HepG2 (cell line): ENCODE data around the gene OLFM3. TPM values are rescaled to one million over a fixed set of nuclear protein-coding genes. Genes with fewer than 3 reads are reported as not detected.

ENCODE experiments used
- ATAC-seq: fragments of 200-7000 bp; cut with Tn5 transposase; 3 replicates; pipeline ENCODE4 v1.9.1; 2020; ENCODE audit warnings: mild to moderate bottlenecking, moderate library complexity
- BruUV-seq: library from RNA; stranded (reverse); fragments of 400-500 nt; replicated peaks from 2 replicates; lab custom pipeline; 2021; lab: Mats Ljungman, UMichigan
- CTCF ChIA-PET: fragments of 300-600 bp; formaldehyde crosslinking; extraction: SDS; loops from one replicate; lab custom pipeline; 2021; ENCODE audit warnings: low total read pairs, inconsistent platforms, low intra/inter-chr PET ratio; lab: Yijun Ruan, JAX
- POLR2A ChIA-PET: fragments of 350-600 bp; sonication (Branson Sonifier 250); formaldehyde crosslinking; loops from one replicate; lab custom pipeline; 2020; ENCODE audit warnings: antibody characterized with exemption, inconsistent platforms; lab: Yijun Ruan, JAX
- DNase-seq: peaks from one replicate; pipeline ENCODE4 v3.0.0-alpha.2; 2015; ENCODE audit warnings: low spot score
- FAIRE-seq: peaks from 3 replicates; lab custom pipeline; 2011; peaks lifted over from hg19 to GRCh38; lab: Jason Lieb, UNC
- H2AFZ ChIP-seq: one replicate; pipeline ENCODE4 v1.6.1; 2011; ENCODE audit warnings: low read length, inconsistent platforms
- H3K27ac ChIP-seq: fragments of 300-600 bp; 3 replicates; pipeline ENCODE4 v1.8.0; 2011; ENCODE audit warnings: mixed run types, mild to moderate bottlenecking, mixed read lengths, low read length, inconsistent platforms; ENCODE audit not compliant: insufficient read depth; ENCODE audit errors: extremely low read length
- H3K27me3 ChIP-seq, 2 experiments: fragments of 200-600 bp in 1 of 2; 2 replicates in 1 of 2; 3 replicates in 1 of 2; pipeline versions ENCODE4 v1.6.0 to v1.8.0; 2011; ENCODE audit warnings: low read length in 2 of 2, mild to moderate bottlenecking in 2 of 2, moderate library complexity in 2 of 2, inconsistent platforms in 1 of 2; ENCODE audit not compliant: insufficient read depth in 2 of 2, control insufficient read depth in 1 of 2
- H3K36me3 ChIP-seq, 2 experiments: fragments of 200-600 bp in 1 of 2; replicated peaks in 1 of 2; 2 replicates in 1 of 2; 3 replicates in 1 of 2; pipeline versions ENCODE4 v1.5.1 to v1.8.0; 2011; ENCODE audit warnings: low read length in 2 of 2, inconsistent platforms in 1 of 2; ENCODE audit not compliant: insufficient read depth in 2 of 2, control insufficient read depth in 1 of 2
- H3K4me1 ChIP-seq: 2 replicates; pipeline ENCODE4 v1.5.1; 2012; ENCODE audit warnings: low read length, inconsistent platforms; ENCODE audit not compliant: insufficient read depth
- H3K4me2 ChIP-seq: 2 replicates; pipeline ENCODE4 v1.6.0; 2011; ENCODE audit warnings: low read depth, low read length, inconsistent platforms
- H3K4me3 ChIP-seq, 3 experiments: fragments of 200-600 bp in 1 of 3; sonication (generic), shearing (Covaris generic) in 1 of 3; replicated peaks in 1 of 3; 2 replicates each; pipeline ENCODE4 v1.5.1; 2011 to 2016; ENCODE audit warnings: low read length in 3 of 3, inconsistent platforms in 2 of 3, low read depth in 2 of 3, mild to moderate bottlenecking in 2 of 3, control low read depth in 1 of 3, mixed read lengths in 1 of 3; ENCODE audit not compliant: insufficient read depth in 1 of 3
- H3K79me2 ChIP-seq: one replicate; pipeline ENCODE4 v1.6.1; 2011; ENCODE audit warnings: low read length, inconsistent platforms; ENCODE audit not compliant: insufficient read depth
- H3K9ac ChIP-seq: 2 replicates; pipeline ENCODE4 v1.6.0; 2011; ENCODE audit warnings: mild to moderate bottlenecking, low read depth, low read length, inconsistent platforms; ENCODE audit not compliant: insufficient read depth
- H3K9me3 ChIP-seq: 2 replicates; pipeline ENCODE4 v1.5.1; 2012; ENCODE audit warnings: mild to moderate bottlenecking, low read length
- H4K20me1 ChIP-seq: 2 replicates; pipeline ENCODE4 v1.6.0; 2011; ENCODE audit warnings: inconsistent platforms, mild to moderate bottlenecking, low read length, moderate library complexity; ENCODE audit not compliant: insufficient read depth
- HMGA1 ChIP-seq: sonication (generic); formaldehyde crosslinking; conservative IDR thresholded peaks from 2 replicates; pipeline ENCODE4 v1.4.0; 2020; ENCODE audit warnings: missing genetic modification reagents
- HNF4G ChIP-seq, 2 experiments: sonication (generic) in 1 of 2; formaldehyde crosslinking in 1 of 2; IDR thresholded peaks; 2 replicates each; pipeline versions ENCODE4 v1.4.0 to v1.6.1; 2011 to 2020; ENCODE audit warnings: borderline replicate concordance in 2 of 2, low read depth in 2 of 2, mild to moderate bottlenecking in 2 of 2, low read length in 1 of 2, missing genetic modification reagents in 1 of 2, moderate library complexity in 1 of 2
- JUND ChIP-seq: sonication (generic); formaldehyde crosslinking; IDR thresholded peaks from 2 replicates; pipeline ENCODE4 v1.8.0; 2022; ENCODE audit warnings: mild to moderate bottlenecking, missing genetic modification reagents
- TAF15 ChIP-seq: fragments of 200-400 bp; formaldehyde crosslinking; IDR thresholded peaks from one replicate; pipeline ENCODE4 v1.6.1; 2018; ENCODE audit warnings: mild to moderate bottlenecking, low read depth, low read length; ENCODE audit not compliant: poor library complexity, severe bottlenecking
- ZNF329 ChIP-seq: sonication (generic); formaldehyde crosslinking; IDR thresholded peaks from 2 replicates; pipeline ENCODE4 v1.9.0; 2021; ENCODE audit warnings: low read depth, mild to moderate bottlenecking, missing genetic modification reagents
- WGBS: methylation state at CpG from one replicate; pipeline ENCODE4 v1.1.6; 2017; ENCODE audit warnings: low lambda C conversion rate; 5-methylcytosine and 5-hydroxymethylcytosine counted together
- in situ Hi-C: cut with HindIII; loops from 2 replicates; pipeline ENCODE4 v1.10.0; 2017; ENCODE audit warnings: low pct_unique_long_range_greater_than_20kb; ENCODE audit not compliant: extremely low pct_ligation_motif_present
- intact Hi-C: fragments of 100-400 bp; cut with micrococcal nuclease; formaldehyde crosslinking; loops from one replicate; pipeline ENCODE4 v1.10.0; 2022; ENCODE audit not compliant: unreplicated experiment
- polyA plus RNA-seq, 8 experiments: library from polyadenylated mRNA; depleted of rRNA in 3 of 8; stranded (reverse) in 7 of 8; unstranded in 1 of 8; fragments of >200 nt; fragmentation: Illumina TruSeq in 4 of 8; extraction: Trizol in 4 of 8; gene quantifications; 2 replicates each; pipeline versions ENCODE4 v1.2.1 to v1.2.3, GENCODE V29; 2011 to 2016; ENCODE audit warnings: low read depth in 4 of 8, missing spikeins in 1 of 8, mixed read lengths in 1 of 8; ENCODE audit not compliant: insufficient read depth in 1 of 8
- total RNA-seq, 5 experiments: library from RNA; depleted of rRNA; stranded (reverse); fragments of >200 nt; fragmentation: Illumina TruSeq; extraction: Trizol; gene quantifications; 2 replicates each; pipeline ENCODE4 v1.2.3, GENCODE V29; 2016; ENCODE audit warnings: low read depth in 1 of 5
- TF ChIP-seq, protein P1 (sequence below): IDR thresholded peaks from 2 replicates; pipeline ENCODE4 v1.6.1; 2016; ENCODE audit warnings: low read depth, borderline replicate concordance
- TF ChIP-seq, protein P2 (sequence below): sonication (generic); formaldehyde crosslinking; IDR thresholded peaks from 2 replicates; pipeline ENCODE4 v1.4.0; 2020; ENCODE audit warnings: mild to moderate bottlenecking, missing genetic modification reagents, borderline replicate concordance
- TF ChIP-seq, protein P3 (sequence below): sonication (generic); formaldehyde crosslinking; IDR thresholded peaks from 2 replicates; pipeline ENCODE4 v1.5.1; 2020; ENCODE audit warnings: mild to moderate bottlenecking, missing genetic modification reagents, moderate library complexity
- TF ChIP-seq, protein P4 (sequence below): sonication (generic); formaldehyde crosslinking; IDR thresholded peaks from 2 replicates; pipeline ENCODE4 v1.4.0; 2020; ENCODE audit warnings: mild to moderate bottlenecking, missing genetic modification reagents, borderline replicate concordance

Gene OLFM3
- total and polyA plus RNA-seq, 2 of the 13 experiments (the other 11 are each of a cell fraction or from before 2014, with no cell fraction given), result not detected

DNA sequence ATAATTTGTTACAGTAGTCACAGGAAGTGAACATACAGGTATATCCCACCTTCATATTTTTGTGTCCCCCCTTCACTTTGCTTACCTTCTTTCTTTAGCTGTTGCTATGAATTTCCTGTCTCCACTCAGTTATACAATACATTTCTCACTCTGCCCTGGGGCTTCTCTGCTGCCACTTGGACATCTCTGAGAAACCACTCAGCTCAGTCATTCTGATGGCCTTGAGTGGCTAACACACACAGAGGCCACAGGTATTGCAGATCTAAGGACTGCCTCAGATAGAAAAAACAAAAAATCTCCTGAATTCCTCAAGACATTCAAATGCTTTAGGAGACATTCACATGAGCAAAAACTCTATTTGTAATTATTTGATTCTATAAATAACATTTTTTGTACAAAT is 87.7 kb downstream of the OLFM3 start:
- no peaks in the 10 kb centered on the region for H3K9me3 ChIP-seq
- no peaks in the 10 kb centered on the region for H3K79me2 ChIP-seq
- no peaks in the 10 kb centered on the region for H4K20me1 ChIP-seq
- intact Hi-C loops, result no loop called here
- H2AFZ ChIP-seq, result no peak overlapping the region
- H3K27me3 ChIP-seq, result no peaks in the 10 kb centered on the region
- POLR2A ChIA-PET, result no interaction called here
- H3K4me1 ChIP-seq, result no peaks in the 10 kb centered on the region
- DNase-seq (no peak), FAIRE-seq (no peak), ATAC-seq (no peak)
- BruUV-seq, result no TSS peak
- no peak for TF ChIP-seq JUND (CRISPR knock-in tag)
- no peak overlapping the region for H3K4me3 ChIP-seq
- no peak overlapping the region for H3K9ac ChIP-seq
- H3K4me2 ChIP-seq, result no peak overlapping the region
- in situ Hi-C loops, result no loop called here
- CTCF ChIA-PET, result no interaction called here
- H3K36me3 ChIP-seq, result no peaks in the 10 kb centered on the region
- no peak overlapping the region for H3K27ac ChIP-seq

DNA sequence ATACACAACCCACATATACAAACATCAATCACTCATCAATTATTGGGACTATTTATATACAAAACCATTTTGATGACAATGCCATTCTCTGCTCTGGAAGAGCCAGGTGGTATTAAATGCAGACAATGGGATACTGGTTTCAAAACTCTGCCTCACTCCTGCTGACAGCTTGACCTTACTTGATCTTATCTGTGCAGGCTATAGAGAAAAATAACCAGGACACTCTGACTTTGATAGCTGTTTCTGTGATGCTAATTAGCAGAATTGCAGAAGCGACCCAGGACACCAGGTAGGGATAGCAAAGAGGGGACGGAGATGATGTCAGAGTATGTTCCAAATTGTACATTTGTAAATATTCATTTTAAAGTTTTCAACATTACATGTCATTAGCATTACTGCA is 89.5 kb downstream of the OLFM3 start:
- Histone ChIP-seq H3K36me3 (no peaks in the 10 kb centered on the region), H3K4me1 (no peaks in the 10 kb centered on the region), H3K9me3 (no peaks in the 10 kb centered on the region), H3K9ac (no peak overlapping the region), H2AFZ (no peak overlapping the region), H3K27me3 (no peaks in the 10 kb centered on the region), H3K27ac (no peak overlapping the region), H3K79me2 (no peaks in the 10 kb centered on the region), H3K4me3 (no peak overlapping the region), H3K4me2 (no peak overlapping the region), H4K20me1 (no peaks in the 10 kb centered on the region)
- 0% methylated on average over 2 of the region's 2 CpGs for WGBS
- ATAC-seq (no peak), DNase-seq (no peak), FAIRE-seq (no peak)
- in situ Hi-C loops, result no loop called here
- intact Hi-C loops, result no loop called here
- ChIA-PET CTCF (no interaction called here), POLR2A (no interaction called here)
- BruUV-seq, result no TSS peak
- TF ChIP-seq ZNF329 (no peak), HNF4G (IDR thresholded peaks at IDR 0.05; ENCODE audit: borderline replicate concordance, low read depth, low read length) (no peak), HNF4G (CRISPR knock-in tag; IDR thresholded peaks at IDR 0.05; ENCODE audit: borderline replicate concordance, low read depth) (no peak), TAF15 (no peak), HMGA1 (CRISPR knock-in tag) (no peak)
- TF ChIP-seq, protein P1, sequence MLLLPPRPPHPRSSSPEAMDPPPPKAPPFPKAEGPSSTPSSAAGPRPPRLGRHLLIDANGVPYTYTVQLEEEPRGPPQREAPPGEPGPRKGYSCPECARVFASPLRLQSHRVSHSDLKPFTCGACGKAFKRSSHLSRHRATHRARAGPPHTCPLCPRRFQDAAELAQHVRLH (CRISPR knock-in tag), result no peak
- TF ChIP-seq, protein P2, sequence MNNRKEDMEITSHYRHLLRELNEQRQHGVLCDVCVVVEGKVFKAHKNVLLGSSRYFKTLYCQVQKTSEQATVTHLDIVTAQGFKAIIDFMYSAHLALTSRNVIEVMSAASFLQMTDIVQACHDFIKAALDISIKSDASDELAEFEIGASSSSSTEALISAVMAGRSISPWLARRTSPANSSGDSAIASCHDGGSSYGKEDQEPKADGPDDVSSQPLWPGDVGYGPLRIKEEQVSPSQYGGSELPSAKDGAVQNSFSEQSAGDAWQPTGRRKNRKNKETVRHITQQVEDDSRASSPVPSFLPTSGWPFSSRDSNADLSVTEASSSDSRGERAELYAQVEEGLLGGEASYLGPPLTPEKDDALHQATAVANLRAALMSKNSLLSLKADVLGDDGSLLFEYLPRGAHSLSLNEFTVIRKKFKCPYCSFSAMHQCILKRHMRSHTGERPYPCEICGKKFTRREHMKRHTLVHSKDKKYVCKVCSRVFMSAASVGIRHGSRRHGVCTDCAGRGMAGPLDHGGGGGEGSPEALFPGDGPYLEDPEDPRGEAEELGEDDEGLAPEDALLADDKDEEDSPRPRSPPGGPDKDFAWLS (CRISPR knock-in tag), result no peak
- TF ChIP-seq, protein P3, sequence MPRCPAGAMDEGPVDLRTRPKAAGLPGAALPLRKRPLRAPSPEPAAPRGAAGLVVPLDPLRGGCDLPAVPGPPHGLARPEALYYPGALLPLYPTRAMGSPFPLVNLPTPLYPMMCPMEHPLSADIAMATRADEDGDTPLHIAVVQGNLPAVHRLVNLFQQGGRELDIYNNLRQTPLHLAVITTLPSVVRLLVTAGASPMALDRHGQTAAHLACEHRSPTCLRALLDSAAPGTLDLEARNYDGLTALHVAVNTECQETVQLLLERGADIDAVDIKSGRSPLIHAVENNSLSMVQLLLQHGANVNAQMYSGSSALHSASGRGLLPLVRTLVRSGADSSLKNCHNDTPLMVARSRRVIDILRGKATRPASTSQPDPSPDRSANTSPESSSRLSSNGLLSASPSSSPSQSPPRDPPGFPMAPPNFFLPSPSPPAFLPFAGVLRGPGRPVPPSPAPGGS (CRISPR knock-in tag), result no peak
- TF ChIP-seq, protein P4, sequence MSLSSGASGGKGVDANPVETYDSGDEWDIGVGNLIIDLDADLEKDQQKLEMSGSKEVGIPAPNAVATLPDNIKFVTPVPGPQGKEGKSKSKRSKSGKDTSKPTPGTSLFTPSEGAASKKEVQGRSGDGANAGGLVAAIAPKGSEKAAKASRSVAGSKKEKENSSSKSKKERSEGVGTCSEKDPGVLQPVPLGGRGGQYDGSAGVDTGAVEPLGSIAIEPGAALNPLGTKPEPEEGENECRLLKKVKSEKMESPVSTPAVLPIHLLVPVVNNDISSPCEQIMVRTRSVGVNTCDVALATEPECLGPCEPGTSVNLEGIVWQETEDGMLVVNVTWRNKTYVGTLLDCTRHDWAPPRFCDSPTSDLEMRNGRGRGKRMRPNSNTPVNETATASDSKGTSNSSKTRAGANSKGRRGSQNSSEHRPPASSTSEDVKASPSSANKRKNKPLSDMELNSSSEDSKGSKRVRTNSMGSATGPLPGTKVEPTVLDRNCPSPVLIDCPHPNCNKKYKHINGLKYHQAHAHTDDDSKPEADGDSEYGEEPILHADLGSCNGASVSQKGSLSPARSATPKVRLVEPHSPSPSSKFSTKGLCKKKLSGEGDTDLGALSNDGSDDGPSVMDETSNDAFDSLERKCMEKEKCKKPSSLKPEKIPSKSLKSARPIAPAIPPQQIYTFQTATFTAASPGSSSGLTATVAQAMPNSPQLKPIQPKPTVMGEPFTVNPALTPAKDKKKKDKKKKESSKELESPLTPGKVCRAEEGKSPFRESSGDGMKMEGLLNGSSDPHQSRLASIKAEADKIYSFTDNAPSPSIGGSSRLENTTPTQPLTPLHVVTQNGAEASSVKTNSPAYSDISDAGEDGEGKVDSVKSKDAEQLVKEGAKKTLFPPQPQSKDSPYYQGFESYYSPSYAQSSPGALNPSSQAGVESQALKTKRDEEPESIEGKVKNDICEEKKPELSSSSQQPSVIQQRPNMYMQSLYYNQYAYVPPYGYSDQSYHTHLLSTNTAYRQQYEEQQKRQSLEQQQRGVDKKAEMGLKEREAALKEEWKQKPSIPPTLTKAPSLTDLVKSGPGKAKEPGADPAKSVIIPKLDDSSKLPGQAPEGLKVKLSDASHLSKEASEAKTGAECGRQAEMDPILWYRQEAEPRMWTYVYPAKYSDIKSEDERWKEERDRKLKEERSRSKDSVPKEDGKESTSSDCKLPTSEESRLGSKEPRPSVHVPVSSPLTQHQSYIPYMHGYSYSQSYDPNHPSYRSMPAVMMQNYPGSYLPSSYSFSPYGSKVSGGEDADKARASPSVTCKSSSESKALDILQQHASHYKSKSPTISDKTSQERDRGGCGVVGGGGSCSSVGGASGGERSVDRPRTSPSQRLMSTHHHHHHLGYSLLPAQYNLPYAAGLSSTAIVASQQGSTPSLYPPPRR (CRISPR knock-in tag), result no peak
